HL-60/S4 (cell line): Measurements from ENCODE around the gene FTSJ3.
"Not testable (repeated sequence)": the region's sequence is repeated elsewhere in the genome, so short reads cannot be mapped to it uniquely, and the experiment has no call there.

Source experiments
- in situ Hi-C: fragments of 300-500 bp; cut with MboI; formaldehyde crosslinking; loops from 2 replicates; pipeline ENCODE4 v1.14.3; 2022; ENCODE audit warnings: low sequenced_read_pairs

FTSJ3 gene

GRCh38 chr17:63798572-63799106 lies 28.8 kb downstream of the FTSJ3 start:
- in situ Hi-C loops, result no loop called here

DNA sequence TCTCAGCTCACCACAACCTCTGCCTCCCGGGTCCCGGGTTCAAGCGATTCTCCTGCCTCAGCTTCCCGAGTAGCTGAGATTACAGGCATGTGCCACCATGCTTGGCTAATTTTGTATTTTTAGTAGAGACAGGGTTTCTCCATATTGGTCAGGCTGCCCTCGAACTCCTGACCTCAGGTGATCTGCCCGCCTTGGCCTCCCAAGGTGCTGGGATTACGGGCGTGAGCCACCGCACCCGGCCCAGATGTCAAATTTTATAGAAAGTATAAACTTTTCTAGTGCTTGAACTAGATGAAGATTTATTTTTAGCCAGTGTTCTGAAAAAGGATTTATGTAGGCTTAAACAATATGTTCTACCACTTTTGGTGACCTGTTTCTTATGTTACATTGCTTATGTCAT lies 31.1 kb downstream of the FTSJ3 start:
- in situ Hi-C loops, result not testable (repeated sequence)

DNA sequence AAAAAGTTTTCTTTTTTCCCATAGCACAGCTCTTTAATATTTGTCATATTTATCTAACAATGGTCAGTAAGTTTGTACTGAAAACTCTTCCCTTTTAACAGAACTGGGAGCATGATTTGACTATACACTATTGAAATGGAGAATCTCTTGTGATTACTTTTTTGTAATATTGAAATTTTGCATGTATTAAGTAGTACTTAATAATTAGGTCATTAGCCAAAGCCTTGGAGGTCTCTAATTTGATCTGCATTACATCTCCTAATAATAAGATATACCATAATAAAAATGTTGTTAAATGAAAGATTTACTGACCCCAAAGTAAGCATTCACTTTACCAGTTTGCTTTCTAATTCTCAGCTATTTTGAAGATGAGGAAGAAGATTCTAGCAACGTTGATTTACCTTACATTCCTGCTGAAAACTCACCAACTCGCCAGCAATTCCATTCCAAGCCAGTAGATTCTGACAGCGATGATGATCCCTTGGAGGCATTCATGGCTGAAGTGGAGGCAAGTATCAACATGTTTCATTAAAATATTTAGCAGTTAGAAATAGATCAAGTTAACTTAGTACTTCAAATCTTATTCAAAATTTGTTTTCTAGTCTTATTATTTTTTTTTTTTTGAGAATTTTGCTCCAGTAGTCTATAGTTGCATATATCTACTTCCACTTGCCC lies 35.3 kb downstream of the FTSJ3 start:
- in situ Hi-C loops, result no loop called here

- in situ Hi-C loops, result no loop called here
These were observed 37.4 kb downstream of the FTSJ3 start for GRCh38 chr17:63790057-63790456.

GRCh38 chr17:63786971-63787711 lies 40.3 kb downstream of the FTSJ3 start:
- in situ Hi-C loops, result no loop called here

DNA sequence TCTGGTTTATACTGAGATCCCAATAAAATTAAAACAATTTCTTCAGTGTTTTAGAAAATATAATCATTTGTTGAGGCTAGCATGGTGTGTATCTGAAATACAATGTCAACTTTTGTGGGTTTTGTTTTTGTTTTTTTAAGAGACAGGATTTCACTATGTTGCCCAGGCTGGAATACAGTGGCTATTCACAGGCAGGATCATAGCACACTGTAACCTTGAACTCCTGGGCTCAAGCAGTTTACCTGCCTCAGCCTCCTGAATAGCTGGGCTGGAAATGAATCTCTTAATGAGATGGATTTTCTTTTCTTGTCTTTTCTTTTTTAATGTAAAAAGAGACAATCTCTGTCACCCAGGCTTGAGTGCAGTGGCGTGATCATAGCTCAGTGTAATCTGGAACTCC lies 41.3 kb downstream of the FTSJ3 start:
- in situ Hi-C loops, result no loop called here

DNA sequence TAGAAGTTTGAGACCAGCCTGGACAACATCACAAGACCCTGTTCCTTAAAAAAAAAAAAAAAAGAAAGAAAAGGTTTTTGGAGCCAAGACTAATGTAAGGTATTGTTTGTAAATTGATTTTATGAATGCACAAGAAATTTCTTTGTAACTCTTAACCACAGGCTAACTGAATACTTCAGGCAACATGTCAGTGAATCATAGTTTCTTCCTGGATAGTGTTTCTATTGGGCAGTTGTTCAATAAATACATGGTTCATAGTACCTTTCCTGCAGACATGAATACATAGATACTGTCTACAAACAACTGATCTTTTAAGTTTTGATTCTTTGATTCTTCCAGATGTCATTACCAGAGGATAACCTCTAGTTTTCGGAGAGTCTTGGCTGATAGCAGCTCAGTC lies 41.9 kb downstream of the FTSJ3 start:
- in situ Hi-C loops, result no loop called here

DNA sequence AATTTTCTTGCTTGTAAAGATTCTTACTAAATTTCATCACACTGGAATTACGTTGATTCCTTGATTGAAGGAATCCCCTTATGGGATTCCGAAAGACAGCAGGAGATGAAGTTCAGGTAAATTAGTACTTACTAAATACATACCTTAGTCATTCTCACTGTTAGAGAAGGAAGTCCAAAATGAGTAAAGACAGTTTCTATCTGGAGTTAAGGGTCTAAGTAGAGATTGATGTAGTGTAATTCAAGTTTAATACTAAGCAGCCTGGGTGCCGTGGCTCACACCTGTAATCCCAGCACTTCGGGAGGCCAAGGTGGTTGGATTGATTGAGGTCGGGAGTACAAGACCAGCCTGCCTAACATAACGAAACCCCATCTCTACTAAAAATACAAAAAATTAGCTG lies 43.9 kb downstream of the FTSJ3 start:
- in situ Hi-C loops, result no loop called here

DNA sequence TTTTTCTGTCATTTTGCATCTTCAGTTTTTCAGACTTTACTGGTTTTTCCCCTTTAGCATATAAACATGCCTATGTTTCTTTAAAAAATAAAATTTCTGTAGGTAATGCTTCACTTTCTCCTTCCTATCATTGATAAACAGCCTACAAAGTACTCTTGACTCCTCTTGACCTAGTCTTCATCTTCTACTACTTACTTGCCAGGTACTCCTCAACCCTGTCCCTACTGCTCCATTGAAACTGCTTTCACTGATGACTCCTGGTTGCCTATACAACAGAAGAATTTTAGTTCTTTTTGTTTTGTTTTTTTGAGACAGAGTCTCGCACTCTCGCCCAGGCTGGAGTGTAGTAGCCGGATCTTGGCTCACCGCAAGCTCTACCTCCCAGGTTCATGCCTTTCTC lies 46.5 kb downstream of the FTSJ3 start:
- in situ Hi-C loops, result no loop called here

- in situ Hi-C loops, result no loop called here
These were observed 47.0 kb downstream of the FTSJ3 start for GRCh38 chr17:63780507-63780906.

DNA sequence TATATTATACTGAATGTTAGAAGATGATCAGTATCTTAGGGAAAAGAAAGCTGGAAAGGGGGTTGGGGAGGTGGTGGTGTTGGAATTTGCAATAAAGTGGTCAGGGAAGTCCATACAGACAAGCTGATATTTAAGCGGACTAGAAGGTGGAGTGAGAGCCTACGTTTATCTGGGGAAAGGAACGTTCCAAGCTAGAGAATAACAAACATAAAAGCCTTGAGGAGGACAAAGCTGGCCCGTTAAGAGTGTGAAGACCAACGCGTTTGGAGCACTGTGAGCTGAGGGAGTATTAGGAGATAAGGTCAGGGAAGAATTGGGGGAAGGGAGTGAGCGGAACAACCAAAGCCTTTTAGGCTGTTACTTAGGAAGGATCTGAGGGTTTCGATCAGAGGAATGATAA lies 52.0 kb downstream of the FTSJ3 start:
- in situ Hi-C loops, result no loop called here

DNA sequence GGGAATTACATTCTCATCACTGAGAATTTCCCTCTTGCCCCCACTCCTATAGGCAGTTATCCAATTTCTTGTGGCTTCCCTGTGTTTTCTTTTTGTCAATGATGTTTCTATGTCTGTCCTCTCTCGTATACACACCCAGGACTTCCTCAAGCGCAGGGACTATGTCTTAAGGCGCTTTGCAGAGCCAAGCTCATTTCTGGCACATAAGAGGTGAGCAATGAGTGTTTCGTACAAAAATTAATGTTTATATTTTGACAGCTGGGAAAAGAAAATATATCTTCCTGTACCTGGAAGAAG lies 52.5 kb downstream of the FTSJ3 start:
- in situ Hi-C loops, result no loop called here

DNA sequence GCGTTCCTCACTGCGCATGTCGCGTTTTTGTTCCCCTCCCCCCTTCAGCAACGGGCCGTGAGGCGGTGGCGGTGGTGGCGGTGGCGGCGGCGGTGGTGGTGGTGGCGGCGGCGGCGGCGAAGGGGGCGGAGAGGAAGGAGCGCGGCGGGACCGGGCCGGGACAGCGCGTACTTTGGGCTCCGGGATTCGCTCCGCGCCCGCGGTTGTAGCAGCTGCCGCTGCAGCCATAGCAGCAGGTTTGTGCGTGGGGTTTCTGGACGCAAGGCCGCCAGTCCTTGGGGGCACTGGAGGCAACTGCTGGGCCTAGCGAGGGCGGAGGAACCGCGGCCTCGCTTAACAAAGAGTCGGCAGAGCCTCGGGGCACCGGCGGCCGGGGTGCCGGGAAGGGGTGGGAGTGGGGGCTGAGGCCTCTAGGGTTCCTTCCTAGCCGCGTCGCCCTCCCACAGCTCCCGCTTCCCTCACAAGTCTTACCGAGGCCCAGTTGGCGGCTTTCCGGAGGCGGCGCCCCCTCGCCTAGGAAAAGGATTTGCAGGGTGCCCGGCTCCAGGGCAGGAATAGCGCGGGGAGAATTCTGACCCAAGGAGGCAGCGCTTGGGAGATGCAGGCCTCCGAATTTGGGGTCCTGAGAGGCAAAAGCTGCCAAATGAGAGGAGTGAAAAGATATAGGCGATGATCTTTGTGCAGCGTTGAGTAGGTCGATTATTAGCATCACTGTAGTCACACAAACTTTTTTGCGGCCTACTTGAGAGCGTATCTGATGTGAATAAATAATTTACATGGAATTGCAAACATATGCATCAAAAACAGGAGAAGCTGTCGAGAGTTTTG lies 53.1 kb downstream of the FTSJ3 start, which contains the start of gene DDX42:
Gene DDX42 (plus strand): TSS at position 30 of the 828 bp plus-strand sequence. CDS start 12,880 bp downstream, outside the sequence.
- in situ Hi-C loops, result no loop called here

GRCh38 chr17:63773272-63774140 lies 54.0 kb downstream of the FTSJ3 start, which contains the start of gene CCDC47:
TSS of gene CCDC47 (minus strand) at chr17:63773597. CDS start at chr17:63766175, 7,422 bp downstream.
- in situ Hi-C loops, result no loop called here

DNA sequence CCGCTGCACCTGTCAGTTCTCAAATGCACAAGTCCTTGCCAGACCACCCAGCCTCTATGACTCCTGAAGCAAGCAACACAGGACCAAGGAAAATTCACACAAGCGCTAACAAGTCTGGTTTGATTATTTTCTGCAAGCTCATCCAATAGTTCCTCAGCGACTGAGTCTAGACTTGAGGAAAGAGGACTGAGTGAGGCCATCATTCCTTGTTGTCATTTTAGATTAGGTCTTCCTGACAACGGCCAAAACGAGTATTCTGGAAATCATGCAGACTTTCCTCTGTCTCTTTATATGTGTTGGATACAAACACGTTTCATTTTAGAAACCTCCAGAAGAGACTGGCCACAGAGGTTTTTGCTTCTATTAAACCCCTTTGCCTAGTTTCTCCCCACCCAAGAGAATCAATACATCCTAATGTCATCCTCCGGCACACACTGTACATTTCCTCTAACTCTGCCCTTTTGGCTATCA lies 54.6 kb downstream of the FTSJ3 start:
- in situ Hi-C loops, result no loop called here
